WERI-Rb-1 (cell line): ENCODE measurements around the gene HOXD8.

Experiments
- DNase-seq: peaks from one replicate; pipeline ENCODE4 v3.0.0-alpha.2; 2020
- H3K27ac ChIP-seq: fragments of 250-450 bp; sonication (Bioruptor Pico); 2 replicates; pipeline ENCODE4 v1.5.1; 2020; ENCODE audit warnings: mild to moderate bottlenecking, moderate library complexity
- H3K27me3 ChIP-seq: fragments of 250-450 bp; sonication (Bioruptor Pico); 2 replicates; pipeline ENCODE4 v1.5.1; 2021; ENCODE audit warnings: mild to moderate bottlenecking, low read depth, moderate library complexity; ENCODE audit not compliant: insufficient read depth, severe bottlenecking
- H3K36me3 ChIP-seq: fragments of 250-450 bp; sonication (Bioruptor Pico); 2 replicates; pipeline ENCODE4 v1.5.1; 2020; ENCODE audit warnings: mild to moderate bottlenecking, moderate library complexity
- H3K4me3 ChIP-seq: 2 replicates; pipeline ENCODE4 v1.5.1; 2011; ENCODE audit warnings: low read depth, mild to moderate bottlenecking, control low read depth, low read length
- H3K9me3 ChIP-seq: fragments of 250-450 bp; sonication (Bioruptor Pico); 2 replicates; pipeline ENCODE4 v1.5.1; 2021; ENCODE audit warnings: mild to moderate bottlenecking, moderate library complexity; ENCODE audit not compliant: severe bottlenecking
- TF ChIP-seq, protein P1 (sequence below): IDR thresholded peaks from 2 replicates; pipeline ENCODE4 v1.5.1; 2011; ENCODE audit warnings: low read depth, mild to moderate bottlenecking, control low read depth, inconsistent platforms, low read length

The HOXD8 gene

DNA sequence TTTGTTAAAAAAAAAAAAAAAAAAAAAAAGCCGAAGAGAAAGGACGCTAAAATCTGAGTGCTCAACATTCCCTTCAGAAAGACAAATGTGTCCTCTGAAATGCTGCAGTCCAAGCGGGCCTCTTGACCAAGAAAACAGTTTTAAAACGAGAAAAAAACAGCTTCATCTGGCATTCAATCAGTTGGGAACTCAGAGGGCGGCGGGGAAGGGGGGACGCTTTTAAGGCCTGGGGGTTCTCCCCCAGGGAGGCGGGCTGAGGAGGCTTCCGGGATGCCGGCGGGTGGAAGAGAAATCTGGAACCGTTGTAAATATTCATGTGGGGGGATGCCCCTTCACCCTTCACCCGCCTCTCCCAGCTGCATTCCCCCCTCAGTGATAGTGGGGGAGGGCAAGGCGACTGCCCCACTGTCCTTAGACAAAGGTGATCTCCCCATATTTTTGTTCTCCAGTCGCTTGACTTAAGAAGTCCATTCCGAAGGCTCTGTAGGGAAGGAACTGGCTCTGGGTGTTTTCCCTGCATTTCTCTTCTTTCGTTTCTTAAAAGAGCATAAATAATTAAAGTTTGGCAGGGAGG is 25.7 kb upstream of the HOXD8 start:
- Histone ChIP-seq H3K9me3 (peaks cover 17% of the 10 kb centered on the region), H3K27ac (no peak overlapping the region), H3K4me3 (no peak overlapping the region), H3K27me3 (peaks cover 89% of the 10 kb centered on the region), H3K36me3 (no peaks in the 10 kb centered on the region)
- TF ChIP-seq, protein P1, sequence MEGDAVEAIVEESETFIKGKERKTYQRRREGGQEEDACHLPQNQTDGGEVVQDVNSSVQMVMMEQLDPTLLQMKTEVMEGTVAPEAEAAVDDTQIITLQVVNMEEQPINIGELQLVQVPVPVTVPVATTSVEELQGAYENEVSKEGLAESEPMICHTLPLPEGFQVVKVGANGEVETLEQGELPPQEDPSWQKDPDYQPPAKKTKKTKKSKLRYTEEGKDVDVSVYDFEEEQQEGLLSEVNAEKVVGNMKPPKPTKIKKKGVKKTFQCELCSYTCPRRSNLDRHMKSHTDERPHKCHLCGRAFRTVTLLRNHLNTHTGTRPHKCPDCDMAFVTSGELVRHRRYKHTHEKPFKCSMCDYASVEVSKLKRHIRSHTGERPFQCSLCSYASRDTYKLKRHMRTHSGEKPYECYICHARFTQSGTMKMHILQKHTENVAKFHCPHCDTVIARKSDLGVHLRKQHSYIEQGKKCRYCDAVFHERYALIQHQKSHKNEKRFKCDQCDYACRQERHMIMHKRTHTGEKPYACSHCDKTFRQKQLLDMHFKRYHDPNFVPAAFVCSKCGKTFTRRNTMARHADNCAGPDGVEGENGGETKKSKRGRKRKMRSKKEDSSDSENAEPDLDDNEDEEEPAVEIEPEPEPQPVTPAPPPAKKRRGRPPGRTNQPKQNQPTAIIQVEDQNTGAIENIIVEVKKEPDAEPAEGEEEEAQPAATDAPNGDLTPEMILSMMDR: no peak
- DNase-seq: no peak

DNA sequence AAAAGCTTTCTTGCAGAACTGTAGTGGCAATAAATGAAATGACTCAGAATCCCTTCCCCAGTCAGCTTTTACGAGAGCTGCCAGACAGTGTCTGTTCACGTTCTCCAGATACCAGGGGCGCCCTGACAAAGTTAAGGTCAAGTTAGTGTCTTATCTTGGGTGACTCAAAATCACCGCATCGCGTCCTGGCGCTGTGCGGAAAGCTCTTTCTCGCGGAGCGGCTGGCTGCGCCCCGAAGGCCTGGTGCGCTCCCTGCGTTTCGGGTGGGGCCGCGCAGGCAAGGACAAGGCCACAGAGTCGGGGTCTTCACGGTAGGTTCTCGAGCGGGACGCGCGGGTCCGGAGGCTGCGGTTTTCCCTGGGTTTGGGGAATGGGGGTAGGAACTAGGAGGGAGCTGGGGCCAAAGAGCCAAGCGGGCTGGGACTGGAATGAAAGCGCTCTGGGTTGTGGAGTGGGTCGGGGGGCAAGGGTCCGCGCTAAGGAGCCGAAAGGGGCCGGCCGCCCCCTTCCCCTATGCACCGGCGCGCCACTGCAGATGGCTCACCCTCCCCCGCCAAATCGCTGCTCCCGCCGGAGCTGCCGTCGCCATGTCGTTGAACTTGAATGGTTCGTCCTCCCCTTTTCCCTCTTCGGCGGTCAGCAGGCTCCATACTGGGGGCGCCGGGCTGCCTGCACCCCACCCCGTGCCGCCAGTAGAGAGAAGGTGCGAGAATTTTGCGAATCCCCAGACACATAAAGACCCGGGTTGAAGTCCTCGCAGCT is 25.0 kb upstream of the HOXD8 start:
- Histone ChIP-seq H3K9me3 (peaks cover 17% of the 10 kb centered on the region), H3K27ac (no peak overlapping the region), H3K36me3 (no peaks in the 10 kb centered on the region), H3K27me3 (peaks cover 89% of the 10 kb centered on the region), H3K4me3 (0 out of 2 replicates have a peak overlapping the region, but pooled peaks have one; percentile 3)
- DNase-seq: no peak
- TF ChIP-seq, protein P1: no peak

DNA sequence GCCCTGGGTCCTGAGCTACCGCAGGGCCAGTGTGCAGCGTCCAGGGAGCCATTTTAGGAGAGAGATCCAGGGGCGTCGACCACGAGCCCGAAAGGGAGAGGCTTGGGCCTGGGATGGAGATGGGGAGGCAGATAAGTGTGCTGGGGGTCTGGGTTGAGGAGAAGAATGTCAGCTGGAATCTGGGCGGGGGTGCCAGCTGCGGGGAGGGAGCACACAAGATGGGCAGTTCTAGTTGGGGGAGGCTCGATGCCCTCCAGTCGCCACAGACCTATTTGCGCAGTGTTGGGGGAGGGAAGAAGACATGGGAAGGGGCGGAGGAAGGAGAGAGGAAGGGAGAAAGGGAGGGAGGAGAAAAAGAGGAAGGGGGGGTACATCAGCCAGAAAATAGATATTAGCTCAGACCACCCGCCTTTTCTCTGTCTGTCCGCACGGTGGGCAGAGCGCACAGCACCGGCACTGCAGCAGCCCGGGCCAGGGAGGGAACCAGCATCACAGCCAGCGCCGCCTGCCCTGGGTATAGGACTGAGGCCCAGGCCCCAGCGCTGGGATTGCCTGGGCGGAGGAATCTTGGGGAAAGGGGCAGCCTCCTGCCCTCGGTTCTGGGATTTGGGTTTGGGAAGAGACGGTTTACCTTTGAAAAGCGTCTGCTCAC is 24.3 kb upstream of the HOXD8 start:
- no peaks in the 10 kb centered on the region for H3K36me3 ChIP-seq
- TF ChIP-seq, protein P1: no peak
- H3K9me3 ChIP-seq: peaks cover 10% of the 10 kb centered on the region
- DNase-seq: no peak
- H3K27ac ChIP-seq: no peak overlapping the region
- H3K4me3 ChIP-seq: 0 out of 2 replicates have a peak overlapping the region, but pooled peaks have one; percentile 3
- peaks cover 89% of the 10 kb centered on the region for H3K27me3 ChIP-seq

- Histone ChIP-seq H3K27ac (no peak overlapping the region), H3K4me3 (no peak overlapping the region), H3K9me3 (peaks cover 7% of the 10 kb centered on the region), H3K36me3 (no peaks in the 10 kb centered on the region), H3K27me3 (peaks cover 89% of the 10 kb centered on the region)
- no peak for DNase-seq
- TF ChIP-seq, protein P1: no peak
Measured at GRCh38 chr2:176105730-176106580, 23.6 kb upstream of the HOXD8 start.

- TF ChIP-seq, protein P1: no peak
- H3K36me3 ChIP-seq: no peaks in the 10 kb centered on the region
- no peak for DNase-seq
- H3K27me3 ChIP-seq: peaks cover 89% of the 10 kb centered on the region
- no peak within 1 kb of the TSS for H3K4me3 ChIP-seq
- no peak within 1 kb of the TSS for H3K27ac ChIP-seq
- peaks cover 7% of the 10 kb centered on the region for H3K9me3 ChIP-seq
Measured at GRCh38 chr2:176106581-176107539, 22.6 kb upstream of the HOXD8 start, which contains the start of gene HOXD11. TSS of gene HOXD11 (plus strand) at chr2:176107280. CDS start at chr2:176107356, 76 bp downstream.
